ENCODE measurements around the gene ABHD5. TPM values are rescaled to one million over a fixed set of nuclear protein-coding genes. Genes with fewer than 3 reads are reported as not detected.

The ABHD5 gene
- total and polyA plus RNA-seq, 12 donors = 6.1 to 43.4 (median 21.9) TPM

DNA sequence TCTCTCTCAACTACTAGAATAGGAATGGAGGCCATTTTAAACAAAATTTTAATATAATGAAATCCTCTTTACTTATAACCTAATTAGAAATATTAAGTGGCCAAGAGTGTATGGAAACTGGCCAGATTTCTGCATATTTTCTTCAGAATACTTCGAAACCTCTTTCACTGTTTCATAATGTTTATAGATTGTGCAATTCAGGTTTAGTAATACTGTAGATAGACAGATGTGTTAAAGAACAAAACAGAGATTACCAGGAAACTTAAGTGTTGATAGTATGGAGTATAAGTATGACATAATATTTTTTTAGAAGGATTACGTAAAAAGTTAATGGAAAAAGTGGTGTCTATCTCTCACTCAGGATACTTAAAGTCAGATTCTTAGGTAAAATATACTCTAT, 4.7 kb downstream of the ABHD5 start:
- Histone ChIP-seq H3K9me3 (replicated peaks in 1 of 3) (no peaks in the 10 kb centered on the region), H3K4me3 (no peak overlapping the region), H3K27ac (no peak overlapping the region), H3K4me1 (replicated peaks in 1 of 2) (peaks cover 12 to 35% of the 10 kb centered on the region in 2 donors), H3K27me3 (no peaks in the 10 kb centered on the region), H3K36me3 (replicated peaks in 1 of 2) (no peaks in the 10 kb centered on the region)
- peak in 1 of 7 donors; percentile 16 for DNase-seq
- 28 to 48% (median 37%) methylated on average over 2 of the region's 2 CpGs for WGBS, 4 donors
- TF ChIP-seq POLR2A (IDR thresholded peaks at IDR 0.05) (no peak), CTCF (IDR thresholded peaks at IDR 0.05) (no peak)
- intact Hi-C loops (cut with DNase I) = loop anchor here in 1 of 2 donors (10.0 kb wide), 1 partner anchor 71 kb away; the partner anchor contains the start of gene ANO10

- intact Hi-C loops (cut with DNase I) = loop anchor here in 1 of 2 donors (10.0 kb wide), 1 partner anchor 71 kb away; the partner anchor contains the start of gene ANO10
- no peak overlapping the region for H3K27ac ChIP-seq
These were observed 5.1 kb downstream of the ABHD5 start for GRCh38 chr3:43695863-43696262.

GRCh38 chr3:43696441-43696840, 5.7 kb downstream of the ABHD5 start:
- TF ChIP-seq CTCF (IDR thresholded peaks at IDR 0.05) (no peak), POLR2A (IDR thresholded peaks at IDR 0.05) (no peak)
- no peak overlapping the region for H3K4me3 ChIP-seq
- 74 to 82% (median 79%) methylated on average over 1 of the region's 1 CpG for WGBS, 4 donors
- intact Hi-C loops (cut with DNase I) = loop anchor here in 1 of 2 donors (10.0 kb wide), 1 partner anchor 72 kb away; the partner anchor contains the start of gene ANO10
- no peaks in the 10 kb centered on the region for H3K9me3 ChIP-seq (replicated peaks in 1 of 3)
- no peaks in the 10 kb centered on the region for H3K27me3 ChIP-seq
- no peak for DNase-seq
- no peaks in the 10 kb centered on the region for H3K36me3 ChIP-seq (replicated peaks in 1 of 2)
- peaks cover 12 to 35% of the 10 kb centered on the region in 2 donors for H3K4me1 ChIP-seq (replicated peaks in 1 of 2)
- H3K27ac ChIP-seq = no peak overlapping the region

More at GRCh38 chr3:43695863-43696262, 5.1 kb downstream of the ABHD5 start:
- Histone ChIP-seq H3K36me3 (replicated peaks in 1 of 2) (no peaks in the 10 kb centered on the region), H3K4me3 (no peak overlapping the region), H3K4me1 (replicated peaks in 1 of 2) (peaks cover 12 to 35% of the 10 kb centered on the region in 2 donors), H3K9me3 (replicated peaks in 1 of 3) (no peaks in the 10 kb centered on the region), H3K27me3 (no peaks in the 10 kb centered on the region)
- DNase-seq = no peak
- TF ChIP-seq POLR2A (IDR thresholded peaks at IDR 0.05) (no peak), CTCF (IDR thresholded peaks at IDR 0.05) (no peak)

GRCh38 chr3:43696881-43697280, 6.1 kb downstream of the ABHD5 start:
- Histone ChIP-seq H3K4me1 (replicated peaks in 1 of 2) (peaks cover 12 to 33% of the 10 kb centered on the region in 2 donors), H3K36me3 (replicated peaks in 1 of 2) (peaks cover 0 to under 1% of the 10 kb centered on the region in 2 donors), H3K9me3 (replicated peaks in 1 of 3) (no peaks in the 10 kb centered on the region), H3K27me3 (no peaks in the 10 kb centered on the region), H3K4me3 (no peak overlapping the region), H3K27ac (no peak overlapping the region)
- TF ChIP-seq CTCF (IDR thresholded peaks at IDR 0.05) (no peak), POLR2A (IDR thresholded peaks at IDR 0.05) (no peak)
- WGBS, 4 donors = 89 to 92% (median 90%) methylated on average over 1 of the region's 1 CpG
- DNase-seq = no peak
- intact Hi-C loops (cut with DNase I) = loop anchor here in 1 of 2 donors (10.0 kb wide), 1 partner anchor 72 kb away; the partner anchor contains the start of gene ANO10
